Body of pancreas (tissue), 4 donors: Measurements from ENCODE around the gene SRPK2.

Experiments used
- CTCF ChIP-seq, 7 experiments: fragments of 450-650 bp in 4 of 7; fragments of 200-600 bp in 3 of 7; sonication (generic) in 3 of 7; IDR thresholded peaks; one replicate each; pipeline ENCODE4 v1.5.1; 2016 to 2019; ENCODE audit warnings: antibody characterized with exemption in 7 of 7
- POLR2A ChIP-seq, 3 donors: fragments of 450-650 bp; IDR thresholded peaks; one replicate each; pipeline ENCODE4 v1.6.1; 2016; ENCODE audit warnings: antibody characterized with exemption in 3 of 3, mild to moderate bottlenecking in 2 of 3

- TF ChIP-seq CTCF (IDR thresholded peaks at IDR 0.05): no peak
- TF ChIP-seq POLR2A (IDR thresholded peaks at IDR 0.05): no peak
Observed at GRCh38 chr7:105376908-105377533, 11.7 kb downstream of the SRPK2 start.
